ENCODE data around the gene MCF2. TPM values are rescaled to one million over a fixed set of nuclear protein-coding genes. Genes with fewer than 3 reads are reported as not detected.

MCF2 gene
- polyA plus RNA-seq, 1 donor from 2014 or later: 16.0 TPM

DNA sequence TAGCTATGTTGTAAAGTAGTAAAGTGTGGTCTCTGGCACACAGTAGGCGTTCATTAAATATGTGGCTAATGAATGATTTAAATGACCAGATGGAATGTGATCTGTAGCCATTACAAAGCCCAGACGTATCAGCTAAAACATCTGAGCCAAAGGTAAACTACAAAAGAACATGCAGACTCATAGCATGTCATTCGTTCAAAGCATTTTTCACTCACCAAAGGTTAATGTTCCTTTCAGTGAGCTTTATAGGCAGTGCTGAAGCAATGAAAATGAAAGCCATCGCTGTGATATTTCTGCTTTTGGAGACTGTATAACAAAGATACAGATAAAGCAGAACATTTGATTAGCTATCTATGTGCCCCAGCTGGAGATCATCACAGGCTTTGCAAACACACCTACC lies 126.9 kb downstream of the MCF2 start:
- no peaks in the 10 kb centered on the region for H3K27me3 ChIP-seq (ENCODE audit: insufficient read depth, low read depth, low read length)
- no peak overlapping the region for H2AFZ ChIP-seq (ENCODE audit: low read depth, low read length)
- no peak overlapping the region for H3K27ac ChIP-seq (ENCODE audit: low read length)
- H3K9me2 ChIP-seq (ENCODE audit: insufficient read depth, low read length): no peaks in the 10 kb centered on the region
- H3K9ac ChIP-seq (ENCODE audit: low read length): no peak overlapping the region
- no peaks in the 10 kb centered on the region for H3K36me3 ChIP-seq (ENCODE audit: insufficient read depth, low read length)
- H3K4me3 ChIP-seq (ENCODE audit: low read length): no peak overlapping the region
- H3K4me2 ChIP-seq (ENCODE audit: low read length): no peak overlapping the region
- H3K79me2 ChIP-seq (replicated peaks; ENCODE audit: insufficient read depth, low read length): no peaks in the 10 kb centered on the region
- no peak for TF ChIP-seq MXI1 (conservative IDR thresholded peaks at IDR 0.05; ENCODE audit: poor library complexity, severe bottlenecking)
- TF ChIP-seq EZH2 (IDR thresholded peaks at IDR 0.05; ENCODE audit: borderline replicate concordance, insufficient read depth, low read length, poor library complexity, severe bottlenecking): no peak
- TF ChIP-seq, protein P1, sequence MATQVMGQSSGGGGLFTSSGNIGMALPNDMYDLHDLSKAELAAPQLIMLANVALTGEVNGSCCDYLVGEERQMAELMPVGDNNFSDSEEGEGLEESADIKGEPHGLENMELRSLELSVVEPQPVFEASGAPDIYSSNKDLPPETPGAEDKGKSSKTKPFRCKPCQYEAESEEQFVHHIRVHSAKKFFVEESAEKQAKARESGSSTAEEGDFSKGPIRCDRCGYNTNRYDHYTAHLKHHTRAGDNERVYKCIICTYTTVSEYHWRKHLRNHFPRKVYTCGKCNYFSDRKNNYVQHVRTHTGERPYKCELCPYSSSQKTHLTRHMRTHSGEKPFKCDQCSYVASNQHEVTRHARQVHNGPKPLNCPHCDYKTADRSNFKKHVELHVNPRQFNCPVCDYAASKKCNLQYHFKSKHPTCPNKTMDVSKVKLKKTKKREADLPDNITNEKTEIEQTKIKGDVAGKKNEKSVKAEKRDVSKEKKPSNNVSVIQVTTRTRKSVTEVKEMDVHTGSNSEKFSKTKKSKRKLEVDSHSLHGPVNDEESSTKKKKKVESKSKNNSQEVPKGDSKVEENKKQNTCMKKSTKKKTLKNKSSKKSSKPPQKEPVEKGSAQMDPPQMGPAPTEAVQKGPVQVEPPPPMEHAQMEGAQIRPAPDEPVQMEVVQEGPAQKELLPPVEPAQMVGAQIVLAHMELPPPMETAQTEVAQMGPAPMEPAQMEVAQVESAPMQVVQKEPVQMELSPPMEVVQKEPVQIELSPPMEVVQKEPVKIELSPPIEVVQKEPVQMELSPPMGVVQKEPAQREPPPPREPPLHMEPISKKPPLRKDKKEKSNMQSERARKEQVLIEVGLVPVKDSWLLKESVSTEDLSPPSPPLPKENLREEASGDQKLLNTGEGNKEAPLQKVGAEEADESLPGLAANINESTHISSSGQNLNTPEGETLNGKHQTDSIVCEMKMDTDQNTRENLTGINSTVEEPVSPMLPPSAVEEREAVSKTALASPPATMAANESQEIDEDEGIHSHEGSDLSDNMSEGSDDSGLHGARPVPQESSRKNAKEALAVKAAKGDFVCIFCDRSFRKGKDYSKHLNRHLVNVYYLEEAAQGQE (IDR thresholded peaks at IDR 0.05; ENCODE audit: borderline replicate concordance): no peak
- TF ChIP-seq SMC3 (conservative IDR thresholded peaks at IDR 0.05; ENCODE audit: poor library complexity): no peak
- no peak for TF ChIP-seq POLR2AphosphoS5 (IDR thresholded peaks at IDR 0.05)
- TF ChIP-seq RAD21 (conservative IDR thresholded peaks at IDR 0.05): no peak
- H3F3A ChIP-seq (ENCODE audit: insufficient read depth, low read length, poor library complexity, severe bottlenecking): no peaks in the 10 kb centered on the region
- H3K9me3 ChIP-seq (ENCODE audit: low read length): no peaks in the 10 kb centered on the region
- H4K20me1 ChIP-seq (ENCODE audit: insufficient read depth): no peaks in the 10 kb centered on the region

DNA sequence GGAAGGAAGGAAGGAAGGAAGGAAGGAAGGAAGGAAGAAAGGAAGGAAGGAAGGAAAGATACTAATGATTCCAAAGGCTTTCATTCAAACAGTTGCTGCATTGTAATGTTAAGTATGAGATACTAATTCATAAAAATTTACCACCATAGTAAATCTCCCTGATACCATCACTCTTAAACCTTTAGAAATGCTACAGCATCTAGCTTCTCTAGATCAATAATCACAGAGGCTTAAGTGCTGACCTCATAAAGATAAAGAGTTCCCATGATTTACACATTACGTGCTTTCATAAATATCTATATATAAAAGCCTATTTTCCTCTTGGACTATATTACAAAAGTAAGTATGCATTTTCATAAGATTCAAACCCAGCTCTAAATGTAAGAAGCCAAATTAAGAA lies 141.0 kb downstream of the MCF2 start:
- Histone ChIP-seq H3K4me3 (ENCODE audit: low read length) (no peak overlapping the region), H3K79me2 (replicated peaks; ENCODE audit: insufficient read depth, low read length) (no peaks in the 10 kb centered on the region), H3F3A (ENCODE audit: insufficient read depth, low read length, poor library complexity, severe bottlenecking) (no peaks in the 10 kb centered on the region), H3K4me2 (ENCODE audit: low read length) (no peak overlapping the region), H3K27ac (ENCODE audit: low read length) (no peak overlapping the region), H3K36me3 (ENCODE audit: insufficient read depth, low read length) (no peaks in the 10 kb centered on the region), H3K9ac (ENCODE audit: low read length) (no peak overlapping the region), H3K27me3 (ENCODE audit: insufficient read depth, low read depth, low read length) (no peaks in the 10 kb centered on the region), H2AFZ (ENCODE audit: low read depth, low read length) (no peak overlapping the region), H3K9me2 (ENCODE audit: insufficient read depth, low read length) (no peaks in the 10 kb centered on the region), H4K20me1 (ENCODE audit: insufficient read depth) (no peaks in the 10 kb centered on the region), H3K9me3 (ENCODE audit: low read length) (no peaks in the 10 kb centered on the region)
- TF ChIP-seq RAD21 (conservative IDR thresholded peaks at IDR 0.05) (no peak), TAF1 (IDR thresholded peaks at IDR 0.05; ENCODE audit: low read depth) (no peak), EZH2 (IDR thresholded peaks at IDR 0.05; ENCODE audit: borderline replicate concordance, insufficient read depth, low read length, poor library complexity, severe bottlenecking) (no peak), EP300 (conservative IDR thresholded peaks at IDR 0.05; ENCODE audit: poor library complexity, severe bottlenecking) (no peak), SMC3 (conservative IDR thresholded peaks at IDR 0.05; ENCODE audit: poor library complexity) (no peak), MXI1 (conservative IDR thresholded peaks at IDR 0.05; ENCODE audit: poor library complexity, severe bottlenecking) (no peak), POLR2AphosphoS5 (IDR thresholded peaks at IDR 0.05) (no peak)
- TF ChIP-seq, protein P1 (IDR thresholded peaks at IDR 0.05; ENCODE audit: borderline replicate concordance): no peak
- TF ChIP-seq, protein P2, sequence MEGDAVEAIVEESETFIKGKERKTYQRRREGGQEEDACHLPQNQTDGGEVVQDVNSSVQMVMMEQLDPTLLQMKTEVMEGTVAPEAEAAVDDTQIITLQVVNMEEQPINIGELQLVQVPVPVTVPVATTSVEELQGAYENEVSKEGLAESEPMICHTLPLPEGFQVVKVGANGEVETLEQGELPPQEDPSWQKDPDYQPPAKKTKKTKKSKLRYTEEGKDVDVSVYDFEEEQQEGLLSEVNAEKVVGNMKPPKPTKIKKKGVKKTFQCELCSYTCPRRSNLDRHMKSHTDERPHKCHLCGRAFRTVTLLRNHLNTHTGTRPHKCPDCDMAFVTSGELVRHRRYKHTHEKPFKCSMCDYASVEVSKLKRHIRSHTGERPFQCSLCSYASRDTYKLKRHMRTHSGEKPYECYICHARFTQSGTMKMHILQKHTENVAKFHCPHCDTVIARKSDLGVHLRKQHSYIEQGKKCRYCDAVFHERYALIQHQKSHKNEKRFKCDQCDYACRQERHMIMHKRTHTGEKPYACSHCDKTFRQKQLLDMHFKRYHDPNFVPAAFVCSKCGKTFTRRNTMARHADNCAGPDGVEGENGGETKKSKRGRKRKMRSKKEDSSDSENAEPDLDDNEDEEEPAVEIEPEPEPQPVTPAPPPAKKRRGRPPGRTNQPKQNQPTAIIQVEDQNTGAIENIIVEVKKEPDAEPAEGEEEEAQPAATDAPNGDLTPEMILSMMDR (IDR thresholded peaks at IDR 0.05; ENCODE audit: poor library complexity, severe bottlenecking): no peak
